HG02763 (cell line): ENCODE measurements around the gene FNTB.
"Not testable (repeated sequence)": the region's sequence is repeated elsewhere in the genome, so short reads cannot be mapped to it uniquely, and the experiment has no call there.

Source experiments
- ATAC-seq: cut with Tn5 transposase; IDR thresholded peaks from one replicate; pipeline ENCODE4 v1.9.1; 2021; ENCODE audit warnings: mild to moderate bottlenecking, moderate library complexity; ENCODE audit not compliant: unreplicated experiment

Gene FNTB

GRCh38 chr14:65080960-65081747 is 94.5 kb downstream of the FNTB start:
- no peak for ATAC-seq

DNA sequence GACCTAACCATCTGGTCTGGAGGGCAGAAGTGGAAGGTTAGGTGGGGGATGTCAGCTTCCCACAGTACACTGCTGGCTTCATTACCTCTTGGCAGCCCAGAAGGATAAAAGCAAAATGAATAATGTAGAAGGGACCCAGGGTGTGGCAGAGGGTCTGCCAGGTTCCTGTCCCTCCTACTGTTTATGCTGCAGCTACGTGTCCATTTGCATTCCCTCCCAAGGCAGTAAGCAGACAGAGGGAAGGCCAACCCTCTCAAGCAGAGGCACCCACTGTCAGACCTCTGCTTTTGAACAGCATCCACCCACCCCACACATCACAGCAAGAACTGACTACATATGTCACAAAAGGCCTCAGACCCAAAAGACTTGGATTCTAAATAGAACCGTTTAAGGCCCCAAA is 96.2 kb downstream of the FNTB start:
- no peak for ATAC-seq

GRCh38 chr14:65084554-65085505 is 98.1 kb downstream of the FNTB start:
- no peak for ATAC-seq

DNA sequence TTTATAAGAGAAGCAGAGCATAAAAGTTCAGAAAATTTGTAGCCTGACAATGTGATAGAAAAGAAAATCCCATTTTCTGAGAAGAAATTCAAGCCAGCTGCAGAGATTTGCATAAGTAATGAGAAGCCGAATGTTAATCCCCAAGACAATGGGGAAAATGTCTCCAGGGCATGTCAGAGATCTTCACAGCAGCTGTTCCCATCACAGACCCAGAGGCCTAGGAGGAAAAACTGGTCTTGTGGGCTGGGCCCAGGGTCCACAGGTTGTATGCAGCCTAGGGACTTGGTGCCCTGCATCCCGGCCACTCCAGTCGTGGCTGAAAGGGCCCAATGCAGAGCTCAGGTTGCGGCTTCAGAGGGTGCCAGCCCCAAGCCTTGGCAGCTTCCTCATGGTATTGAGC is 100.0 kb downstream of the FNTB start:
- not testable (repeated sequence) for ATAC-seq

GRCh38 chr14:65087835-65088234 is 101.1 kb downstream of the FNTB start:
- not testable (repeated sequence) for ATAC-seq

DNA sequence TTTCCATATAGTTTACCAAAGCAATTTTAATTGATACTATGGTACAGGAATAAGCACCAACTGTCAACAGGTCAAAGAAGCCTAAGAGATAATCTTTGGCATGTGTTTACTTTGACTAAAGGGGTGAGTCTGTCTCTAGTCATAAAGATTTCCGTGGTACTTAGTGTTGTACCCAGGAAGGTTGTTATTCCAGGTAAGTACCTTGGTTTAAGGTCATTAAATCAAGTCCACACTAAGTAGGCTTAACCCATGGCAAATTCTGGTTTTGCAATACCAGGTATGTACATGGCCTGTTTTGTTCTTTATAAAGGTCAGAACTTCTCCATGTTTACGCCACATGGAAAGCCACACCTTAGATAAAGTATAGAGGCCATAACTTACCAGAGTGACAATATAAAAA is 105.7 kb downstream of the FNTB start:
- ATAC-seq: no peak

DNA sequence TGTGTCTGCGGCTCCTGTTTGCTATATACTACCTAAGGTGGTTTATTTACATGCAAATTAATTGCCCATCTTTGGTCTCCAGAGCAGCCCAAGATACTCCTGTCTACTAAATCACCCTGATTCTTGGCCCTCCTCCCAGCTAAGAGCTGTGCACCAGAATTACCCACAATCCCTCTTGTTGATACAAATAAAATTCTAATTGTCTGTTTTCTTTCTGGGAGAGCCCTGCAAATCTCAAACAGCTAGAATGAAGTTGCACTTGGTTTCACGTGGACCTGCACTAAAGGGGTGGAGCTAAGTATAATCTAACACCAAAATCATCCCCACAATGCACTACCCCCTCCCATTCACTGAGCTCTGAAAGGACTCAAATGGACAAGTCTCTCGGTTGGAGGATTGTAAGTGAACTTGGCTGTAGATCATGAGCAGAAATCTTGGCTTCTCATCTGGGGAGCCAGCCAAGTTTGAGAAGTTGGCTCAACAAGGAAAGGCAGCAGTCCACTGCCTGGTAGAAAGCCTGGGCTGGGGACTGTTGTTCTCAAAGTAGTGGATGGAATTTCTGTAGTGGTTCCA is 109.0 kb downstream of the FNTB start:
- no peak for ATAC-seq

- no peak for ATAC-seq
Measured at GRCh38 chr14:65096323-65097089, 109.8 kb downstream of the FNTB start.

DNA sequence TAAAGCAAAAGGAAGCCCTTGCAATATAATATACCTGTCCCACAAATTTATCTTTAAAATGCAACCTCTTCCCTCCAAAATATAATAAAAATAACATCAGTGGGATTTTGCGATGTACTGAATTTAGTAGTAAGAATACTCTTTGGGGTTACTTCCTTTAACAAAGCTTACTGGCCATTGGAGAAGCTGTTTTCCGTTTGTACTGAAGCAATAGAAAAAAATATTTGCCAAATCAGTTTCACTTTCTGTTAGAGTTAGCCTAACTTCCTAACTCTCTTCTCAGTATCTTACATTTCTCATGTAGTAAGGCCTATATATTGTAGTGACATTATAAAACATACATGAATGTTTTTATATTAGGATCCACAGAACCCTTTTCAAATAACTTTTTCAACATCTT is 111.9 kb downstream of the FNTB start:
- ATAC-seq: no peak

- no peak for ATAC-seq
Measured at GRCh38 chr14:65100922-65101541, 114.3 kb downstream of the FNTB start.

DNA sequence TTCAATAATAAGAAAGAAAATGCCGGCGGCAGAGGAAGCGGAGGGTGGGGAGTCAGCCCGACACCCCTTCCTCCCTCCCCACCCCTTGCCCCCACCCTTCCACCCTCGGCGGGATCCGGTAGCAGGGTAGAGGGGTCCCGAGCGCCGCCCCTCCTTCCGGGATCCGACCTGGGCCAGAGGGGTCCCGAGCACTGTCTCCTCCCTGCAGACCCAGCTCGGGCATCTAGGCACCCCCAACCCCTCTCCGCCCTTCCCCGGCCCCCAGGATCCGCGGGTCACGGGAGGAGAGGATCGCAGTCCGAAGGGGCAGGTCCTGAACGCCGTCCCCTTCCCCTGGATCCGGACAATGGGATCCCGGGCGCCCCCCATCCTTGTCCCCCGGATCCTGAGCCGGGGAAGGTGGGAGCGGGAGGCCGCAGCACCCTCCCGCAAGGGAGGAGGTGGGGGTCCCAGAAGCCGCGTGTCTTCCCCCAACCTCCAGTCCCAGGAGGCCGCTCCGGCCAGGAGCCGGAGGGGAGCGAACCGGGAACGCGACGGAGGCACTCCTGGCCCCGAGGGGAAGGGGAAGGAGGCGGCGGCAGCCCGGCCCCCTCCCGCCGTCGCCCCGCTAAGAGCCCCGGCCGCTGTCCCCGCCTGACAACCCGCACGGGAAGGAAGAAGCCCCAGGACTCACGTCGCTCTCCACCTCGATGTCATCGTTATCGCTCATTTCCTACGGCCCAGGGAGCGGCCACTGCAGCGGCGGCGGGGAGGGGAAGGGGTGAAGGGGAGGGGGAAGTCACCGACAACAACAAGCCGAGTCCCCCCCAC is 115.1 kb downstream of the FNTB start:
- peak; percentile 1 for ATAC-seq

- peak; percentile 85 for ATAC-seq
Measured at GRCh38 chr14:65102441-65103149, 115.9 kb downstream of the FNTB start, which contains the start of gene MAX. Gene MAX, minus strand, starts transcription at chr14:65102517. Its CDS starts 178 bp downstream, at chr14:65102339.

DNA sequence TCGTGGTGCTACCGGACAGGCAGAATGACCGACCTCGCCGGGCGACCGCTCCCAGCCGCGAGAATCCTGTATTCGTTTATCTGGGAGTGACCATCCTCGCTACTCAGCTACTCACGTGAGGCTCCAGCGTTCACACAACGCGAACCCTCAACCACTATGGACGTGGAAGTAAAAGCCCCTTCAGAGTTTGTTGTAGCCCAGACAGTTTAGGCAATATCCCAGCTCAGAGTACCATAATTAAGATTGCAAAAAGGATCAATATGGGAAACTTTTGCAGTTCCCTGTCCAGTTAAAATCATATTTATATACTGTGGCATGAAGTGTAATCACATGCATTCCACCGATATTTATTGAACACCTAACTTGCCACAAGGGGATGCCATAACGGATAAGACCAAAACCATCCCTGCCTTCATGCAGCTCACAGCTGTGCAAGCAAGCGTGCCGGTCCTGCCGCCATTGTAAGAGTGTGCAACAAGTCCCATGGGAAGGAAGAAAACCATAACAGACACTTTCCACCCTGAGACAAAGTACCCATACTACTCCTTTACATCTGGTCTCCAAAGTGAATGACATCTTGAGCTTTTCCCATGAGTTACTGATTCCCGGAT is 116.6 kb downstream of the FNTB start:
- ATAC-seq: no peak

- ATAC-seq: no peak
Measured at GRCh38 chr14:65104791-65105190, 118.1 kb downstream of the FNTB start.

- ATAC-seq: no peak
Measured at GRCh38 chr14:65106316-65106715, 119.6 kb downstream of the FNTB start.

DNA sequence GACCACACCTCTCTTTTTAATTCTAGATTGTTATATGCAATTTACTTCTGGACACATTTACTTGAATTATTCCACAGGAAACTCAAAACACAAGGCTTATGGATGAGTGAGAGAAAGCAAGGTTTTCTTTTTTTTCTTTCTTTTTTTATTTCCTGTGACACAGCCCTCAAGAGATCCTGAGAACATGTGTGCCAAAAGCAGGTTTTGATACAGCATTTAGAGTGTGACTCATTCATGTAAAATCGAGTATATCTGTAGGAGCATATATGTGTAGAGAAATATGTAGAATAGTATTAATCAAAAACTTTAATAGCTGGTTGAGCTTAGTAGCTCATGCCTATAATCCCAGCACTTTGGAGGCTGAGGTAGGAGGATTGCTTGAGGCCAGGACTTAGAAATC is 120.0 kb downstream of the FNTB start:
- ATAC-seq: no peak

- no peak for ATAC-seq
Measured at GRCh38 chr14:65107200-65107599, 120.5 kb downstream of the FNTB start.

- no peak for ATAC-seq
Measured at GRCh38 chr14:65109357-65109756, 122.7 kb downstream of the FNTB start.
